ENCODE results near the gene LRRC39. TPM values are rescaled to one million over a fixed set of nuclear protein-coding genes. Genes with fewer than 3 reads are reported as not detected.

The LRRC39 gene
- total and polyA plus RNA-seq, 3 experiments from 2014 or later: 0.53 TPM; not detected in 1

GRCh38 chr1:100177295-100178041, 588 bp downstream of the LRRC39 start:
- no peaks in the 10 kb centered on the region for H3K4me1 ChIP-seq (ENCODE audit: insufficient read depth, low read length)
- no peak overlapping the region for H3K4me3 Mint-ChIP-seq
- peaks cover 0 to 1% of the 10 kb centered on the region in 2 donors for H3K27me3 Mint-ChIP-seq
- no peak for DNase-seq
- H3K36me3 ChIP-seq (ENCODE audit: insufficient read depth, low read length): no peaks in the 10 kb centered on the region
- no peak overlapping the region for H3K27ac ChIP-seq (ENCODE audit: low read depth, low read length)
- no peaks in the 10 kb centered on the region for H3K9me3 Mint-ChIP-seq
- H3K4me3 ChIP-seq (ENCODE audit: low read length): no peak overlapping the region
- no peaks in the 10 kb centered on the region for H3K4me1 Mint-ChIP-seq
- H3K27me3 ChIP-seq (ENCODE audit: insufficient read depth, low read length, poor library complexity, severe bottlenecking): no peaks in the 10 kb centered on the region
- CTCF ChIA-PET: no interaction called here
- H3K27ac Mint-ChIP-seq: no peak overlapping the region
- no peaks in the 10 kb centered on the region for H3K9me3 ChIP-seq (ENCODE audit: low read length)
- POLR2A ChIA-PET: no interaction called here
- peaks cover 0 to 9% (median 0%) of the 10 kb centered on the region in 3 donors for H3K36me3 Mint-ChIP-seq

GRCh38 chr1:100168051-100168450, 10.0 kb downstream of the LRRC39 start:
- Histone ChIP-seq H3K4me1 (ENCODE audit: insufficient read depth, low read length) (no peaks in the 10 kb centered on the region), H3K9me3 (ENCODE audit: low read length) (no peaks in the 10 kb centered on the region), H3K4me3 (ENCODE audit: low read length) (no peak overlapping the region), H3K27me3 (ENCODE audit: insufficient read depth, low read length, poor library complexity, severe bottlenecking) (no peaks in the 10 kb centered on the region), H3K27ac (ENCODE audit: low read depth, low read length) (no peak overlapping the region), H3K36me3 (ENCODE audit: insufficient read depth, low read length) (no peaks in the 10 kb centered on the region)
- ChIA-PET POLR2A (no interaction called here), CTCF (no interaction called here)
- Mint-ChIP-seq H3K4me1 (no peaks in the 10 kb centered on the region), H3K9me3 (no peaks in the 10 kb centered on the region), H3K36me3 (peaks cover 0 to 21% (median 2%) of the 10 kb centered on the region in 3 donors), H3K4me3 (no peak overlapping the region), H3K27ac (no peak overlapping the region), H3K27me3 (peaks cover 4 to 5% of the 10 kb centered on the region in 2 donors)
- no peak for DNase-seq

- ChIA-PET CTCF (no interaction called here), POLR2A (no interaction called here)
- Histone ChIP-seq H3K4me1 (ENCODE audit: insufficient read depth, low read length) (no peaks in the 10 kb centered on the region), H3K4me3 (ENCODE audit: low read length) (no peak overlapping the region), H3K36me3 (ENCODE audit: insufficient read depth, low read length) (no peaks in the 10 kb centered on the region), H3K27me3 (ENCODE audit: insufficient read depth, low read length, poor library complexity, severe bottlenecking) (no peaks in the 10 kb centered on the region), H3K27ac (ENCODE audit: low read depth, low read length) (no peak overlapping the region), H3K9me3 (ENCODE audit: low read length) (no peaks in the 10 kb centered on the region)
- Mint-ChIP-seq H3K27me3 (peaks cover 0 to 3% of the 10 kb centered on the region in 2 donors), H3K4me1 (no peaks in the 10 kb centered on the region), H3K4me3 (no peak overlapping the region), H3K36me3 (peaks cover 0 to 16% (median 2%) of the 10 kb centered on the region in 3 donors), H3K9me3 (no peaks in the 10 kb centered on the region), H3K27ac (no peak overlapping the region)
- DNase-seq: no peak
Observed at GRCh38 chr1:100164702-100165101, 13.4 kb downstream of the LRRC39 start.

- Mint-ChIP-seq H3K4me3 (no peak overlapping the region), H3K27me3 (peaks cover 0 to 3% of the 10 kb centered on the region in 2 donors), H3K4me1 (no peaks in the 10 kb centered on the region), H3K27ac (no peak overlapping the region), H3K36me3 (peaks cover 0 to 16% (median 2%) of the 10 kb centered on the region in 3 donors), H3K9me3 (no peaks in the 10 kb centered on the region)
- Histone ChIP-seq H3K36me3 (ENCODE audit: insufficient read depth, low read length) (no peaks in the 10 kb centered on the region), H3K27me3 (ENCODE audit: insufficient read depth, low read length, poor library complexity, severe bottlenecking) (no peaks in the 10 kb centered on the region), H3K4me1 (ENCODE audit: insufficient read depth, low read length) (no peaks in the 10 kb centered on the region), H3K4me3 (ENCODE audit: low read length) (no peak overlapping the region), H3K9me3 (ENCODE audit: low read length) (no peaks in the 10 kb centered on the region), H3K27ac (ENCODE audit: low read depth, low read length) (no peak overlapping the region)
- CTCF ChIA-PET: no interaction called here
- DNase-seq: no peak
- POLR2A ChIA-PET: no interaction called here
Observed at GRCh38 chr1:100164216-100164615, 13.8 kb downstream of the LRRC39 start.

- Histone ChIP-seq H3K36me3 (ENCODE audit: insufficient read depth, low read length) (no peaks in the 10 kb centered on the region), H3K4me1 (ENCODE audit: insufficient read depth, low read length) (no peaks in the 10 kb centered on the region), H3K27me3 (ENCODE audit: insufficient read depth, low read length, poor library complexity, severe bottlenecking) (no peaks in the 10 kb centered on the region), H3K27ac (ENCODE audit: low read depth, low read length) (no peak overlapping the region), H3K4me3 (ENCODE audit: low read length) (no peak overlapping the region), H3K9me3 (ENCODE audit: low read length) (no peaks in the 10 kb centered on the region)
- Mint-ChIP-seq H3K9me3 (no peaks in the 10 kb centered on the region), H3K27ac (no peak overlapping the region), H3K27me3 (peaks cover 0 to 3% of the 10 kb centered on the region in 2 donors), H3K36me3 (peaks cover 0 to 13% (median 0%) of the 10 kb centered on the region in 3 donors), H3K4me3 (no peak overlapping the region), H3K4me1 (no peaks in the 10 kb centered on the region)
- CTCF ChIA-PET: no interaction called here
- POLR2A ChIA-PET: no interaction called here
- no peak for DNase-seq
Observed at GRCh38 chr1:100162881-100163280, 15.2 kb downstream of the LRRC39 start.

GRCh38 chr1:100152271-100152670, 25.8 kb downstream of the LRRC39 start:
- H3K9me3 Mint-ChIP-seq: no peaks in the 10 kb centered on the region
- no peak for DNase-seq
- ChIA-PET POLR2A (no interaction called here), CTCF (no interaction called here)
- peaks cover 5 to 10% (median 8%) of the 10 kb centered on the region in 3 donors for H3K4me1 Mint-ChIP-seq
- Histone ChIP-seq H3K4me3 (ENCODE audit: low read length) (no peak overlapping the region), H3K27me3 (ENCODE audit: insufficient read depth, low read length, poor library complexity, severe bottlenecking) (no peaks in the 10 kb centered on the region), H3K36me3 (ENCODE audit: insufficient read depth, low read length) (no peaks in the 10 kb centered on the region), H3K4me1 (ENCODE audit: insufficient read depth, low read length) (no peaks in the 10 kb centered on the region), H3K9me3 (ENCODE audit: low read length) (no peaks in the 10 kb centered on the region), H3K27ac (ENCODE audit: low read depth, low read length) (no peak overlapping the region)
- no peak overlapping the region for H3K4me3 Mint-ChIP-seq
- peak overlapping the region in 7 of 8 donors; percentile 11 to 95 (median 38) for H3K27ac Mint-ChIP-seq
- peaks cover 0 to 25% (median 12%) of the 10 kb centered on the region in 3 donors for H3K36me3 Mint-ChIP-seq
- H3K27me3 Mint-ChIP-seq: no peaks in the 10 kb centered on the region

- no peaks in the 10 kb centered on the region for H3K9me3 ChIP-seq (ENCODE audit: low read length)
- H3K36me3 ChIP-seq (ENCODE audit: insufficient read depth, low read length): no peaks in the 10 kb centered on the region
- POLR2A ChIA-PET: interaction anchor here (1.1 kb wide), 1 partner anchor 272 kb away, joined by 3 read pairs; no protein-coding TSS in a partner anchor
- H3K27me3 Mint-ChIP-seq: no peaks in the 10 kb centered on the region
- no peaks in the 10 kb centered on the region for H3K27me3 ChIP-seq (ENCODE audit: insufficient read depth, low read length, poor library complexity, severe bottlenecking)
- peaks cover 5 to 10% (median 8%) of the 10 kb centered on the region in 3 donors for H3K4me1 Mint-ChIP-seq
- no peaks in the 10 kb centered on the region for H3K4me1 ChIP-seq (ENCODE audit: insufficient read depth, low read length)
- H3K27ac Mint-ChIP-seq: peak overlapping the region in 4 of 8 donors; percentile 24 to 95 (median 58)
- no peaks in the 10 kb centered on the region for H3K9me3 Mint-ChIP-seq
- no peak for DNase-seq
- H3K4me3 ChIP-seq (ENCODE audit: low read length): no peak overlapping the region
- peaks cover 0 to 27% (median 13%) of the 10 kb centered on the region in 3 donors for H3K36me3 Mint-ChIP-seq
- H3K4me3 Mint-ChIP-seq: no peak overlapping the region
- H3K27ac ChIP-seq (ENCODE audit: low read depth, low read length): no peak overlapping the region
- CTCF ChIA-PET: no interaction called here
Observed at GRCh38 chr1:100151679-100152078, 26.4 kb downstream of the LRRC39 start.

GRCh38 chr1:100147875-100148274, 30.2 kb downstream of the LRRC39 start:
- H3K4me1 ChIP-seq (ENCODE audit: insufficient read depth, low read length): no peaks in the 10 kb centered on the region
- CTCF ChIA-PET: no interaction called here

More at GRCh38 chr1:100147875-100148274, 30.2 kb downstream of the LRRC39 start:
- H3K36me3 Mint-ChIP-seq: peaks cover 0 to 58% (median 25%) of the 10 kb centered on the region in 3 donors
- peak overlapping the region in 3 of 8 donors; percentile 59 to 73 (median 66) for H3K27ac Mint-ChIP-seq
- H3K9me3 Mint-ChIP-seq: no peaks in the 10 kb centered on the region
- no peak overlapping the region for H3K27ac ChIP-seq (ENCODE audit: low read depth, low read length)
- H3K9me3 ChIP-seq (ENCODE audit: low read length): no peaks in the 10 kb centered on the region
- POLR2A ChIA-PET: no interaction called here
- H3K4me3 ChIP-seq (ENCODE audit: low read length): no peak overlapping the region
- H3K27me3 ChIP-seq (ENCODE audit: insufficient read depth, low read length, poor library complexity, severe bottlenecking): no peaks in the 10 kb centered on the region
- H3K27me3 Mint-ChIP-seq: no peaks in the 10 kb centered on the region
- no peak for DNase-seq
- no peak overlapping the region for H3K4me3 Mint-ChIP-seq
- H3K36me3 ChIP-seq (ENCODE audit: insufficient read depth, low read length): peaks cover 13% of the 10 kb centered on the region
- H3K4me1 Mint-ChIP-seq: peaks cover 5 to 13% (median 7%) of the 10 kb centered on the region in 3 donors

Data from CD8-positive, alpha-beta memory T cell (primary cell).